Measurements from ENCODE around the gene TMEM201.
A peak's percentile ranks its signal among the peaks of the same experiment; 100 is the strongest.

The TMEM201 gene

GRCh38 chr1:9603307-9603706 lies 14.6 kb downstream of the TMEM201 start:
- no peaks in the 10 kb centered on the region for H3K4me1 ChIP-seq (ENCODE audit: control insufficient read depth, insufficient read depth, low read length)
- H3K4me3 ChIP-seq (ENCODE audit: low read depth, low read length) = no peak overlapping the region
- ChIA-PET POLR2A (interaction anchor here (0.5 to 0.6 kb wide), 2 partner anchors 26 to 86 kb away, joined by 3 read pairs; no protein-coding TSS in a partner anchor), CTCF (interaction anchor here (0.7 kb wide), 1 partner anchor 11 kb away, joined by 3 read pairs; no protein-coding TSS in a partner anchor)
- H3K27ac ChIP-seq (ENCODE audit: extremely low read depth, low read depth, low read length) = no peak overlapping the region
- TF ChIP-seq, protein P1, sequence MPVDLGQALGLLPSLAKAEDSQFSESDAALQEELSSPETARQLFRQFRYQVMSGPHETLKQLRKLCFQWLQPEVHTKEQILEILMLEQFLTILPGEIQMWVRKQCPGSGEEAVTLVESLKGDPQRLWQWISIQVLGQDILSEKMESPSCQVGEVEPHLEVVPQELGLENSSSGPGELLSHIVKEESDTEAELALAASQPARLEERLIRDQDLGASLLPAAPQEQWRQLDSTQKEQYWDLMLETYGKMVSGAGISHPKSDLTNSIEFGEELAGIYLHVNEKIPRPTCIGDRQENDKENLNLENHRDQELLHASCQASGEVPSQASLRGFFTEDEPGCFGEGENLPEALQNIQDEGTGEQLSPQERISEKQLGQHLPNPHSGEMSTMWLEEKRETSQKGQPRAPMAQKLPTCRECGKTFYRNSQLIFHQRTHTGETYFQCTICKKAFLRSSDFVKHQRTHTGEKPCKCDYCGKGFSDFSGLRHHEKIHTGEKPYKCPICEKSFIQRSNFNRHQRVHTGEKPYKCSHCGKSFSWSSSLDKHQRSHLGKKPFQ (tag by site-specific recombination; IDR thresholded peaks at IDR 0.05) = no peak
- TF ChIP-seq ZBTB8A (tag by site-specific recombination; IDR thresholded peaks at IDR 0.05) (no peak), GFI1B (tag by site-specific recombination; IDR thresholded peaks at IDR 0.05) (no peak), ZFP41 (tag by site-specific recombination; IDR thresholded peaks at IDR 0.05; ENCODE audit: borderline replicate concordance) (no peak)
- TF ChIP-seq, protein P2, sequence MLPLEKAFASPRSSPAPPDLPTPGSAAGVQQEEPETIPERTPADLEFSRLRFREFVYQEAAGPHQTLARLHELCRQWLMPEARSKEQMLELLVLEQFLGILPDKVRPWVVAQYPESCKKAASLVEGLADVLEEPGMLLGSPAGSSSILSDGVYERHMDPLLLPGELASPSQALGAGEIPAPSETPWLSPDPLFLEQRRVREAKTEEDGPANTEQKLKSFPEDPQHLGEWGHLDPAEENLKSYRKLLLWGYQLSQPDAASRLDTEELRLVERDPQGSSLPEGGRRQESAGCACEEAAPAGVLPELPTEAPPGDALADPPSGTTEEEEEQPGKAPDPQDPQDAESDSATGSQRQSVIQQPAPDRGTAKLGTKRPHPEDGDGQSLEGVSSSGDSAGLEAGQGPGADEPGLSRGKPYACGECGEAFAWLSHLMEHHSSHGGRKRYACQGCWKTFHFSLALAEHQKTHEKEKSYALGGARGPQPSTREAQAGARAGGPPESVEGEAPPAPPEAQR (tag by site-specific recombination; IDR thresholded peaks at IDR 0.05) = no peak
- TF ChIP-seq, protein P3, sequence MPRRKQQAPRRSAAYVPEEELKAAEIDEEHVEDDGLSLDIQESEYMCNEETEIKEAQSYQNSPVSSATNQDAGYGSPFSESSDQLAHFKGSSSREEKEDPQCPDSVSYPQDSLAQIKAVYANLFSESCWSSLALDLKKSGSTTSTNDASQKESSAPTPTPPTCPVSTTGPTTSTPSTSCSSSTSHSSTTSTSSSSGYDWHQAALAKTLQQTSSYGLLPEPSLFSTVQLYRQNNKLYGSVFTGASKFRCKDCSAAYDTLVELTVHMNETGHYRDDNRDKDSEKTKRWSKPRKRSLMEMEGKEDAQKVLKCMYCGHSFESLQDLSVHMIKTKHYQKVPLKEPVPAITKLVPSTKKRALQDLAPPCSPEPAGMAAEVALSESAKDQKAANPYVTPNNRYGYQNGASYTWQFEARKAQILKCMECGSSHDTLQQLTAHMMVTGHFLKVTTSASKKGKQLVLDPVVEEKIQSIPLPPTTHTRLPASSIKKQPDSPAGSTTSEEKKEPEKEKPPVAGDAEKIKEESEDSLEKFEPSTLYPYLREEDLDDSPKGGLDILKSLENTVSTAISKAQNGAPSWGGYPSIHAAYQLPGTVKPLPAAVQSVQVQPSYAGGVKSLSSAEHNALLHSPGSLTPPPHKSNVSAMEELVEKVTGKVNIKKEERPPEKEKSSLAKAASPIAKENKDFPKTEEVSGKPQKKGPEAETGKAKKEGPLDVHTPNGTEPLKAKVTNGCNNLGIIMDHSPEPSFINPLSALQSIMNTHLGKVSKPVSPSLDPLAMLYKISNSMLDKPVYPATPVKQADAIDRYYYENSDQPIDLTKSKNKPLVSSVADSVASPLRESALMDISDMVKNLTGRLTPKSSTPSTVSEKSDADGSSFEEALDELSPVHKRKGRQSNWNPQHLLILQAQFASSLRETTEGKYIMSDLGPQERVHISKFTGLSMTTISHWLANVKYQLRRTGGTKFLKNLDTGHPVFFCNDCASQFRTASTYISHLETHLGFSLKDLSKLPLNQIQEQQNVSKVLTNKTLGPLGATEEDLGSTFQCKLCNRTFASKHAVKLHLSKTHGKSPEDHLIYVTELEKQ (tag by site-specific recombination; IDR thresholded peaks at IDR 0.05; ENCODE audit: borderline replicate concordance) = no peak
- no peaks in the 10 kb centered on the region for H3K9me3 ChIP-seq (ENCODE audit: control insufficient read depth, insufficient read depth, low read depth, low read length)
- H3K36me3 ChIP-seq (ENCODE audit: control insufficient read depth in 2 of 2, insufficient read depth in 1 of 2, low read length in 2 of 2) = peaks cover 15 to 92% of the 10 kb centered on the region in 2 experiments; a peak in 2 of 3 replicates

DNA sequence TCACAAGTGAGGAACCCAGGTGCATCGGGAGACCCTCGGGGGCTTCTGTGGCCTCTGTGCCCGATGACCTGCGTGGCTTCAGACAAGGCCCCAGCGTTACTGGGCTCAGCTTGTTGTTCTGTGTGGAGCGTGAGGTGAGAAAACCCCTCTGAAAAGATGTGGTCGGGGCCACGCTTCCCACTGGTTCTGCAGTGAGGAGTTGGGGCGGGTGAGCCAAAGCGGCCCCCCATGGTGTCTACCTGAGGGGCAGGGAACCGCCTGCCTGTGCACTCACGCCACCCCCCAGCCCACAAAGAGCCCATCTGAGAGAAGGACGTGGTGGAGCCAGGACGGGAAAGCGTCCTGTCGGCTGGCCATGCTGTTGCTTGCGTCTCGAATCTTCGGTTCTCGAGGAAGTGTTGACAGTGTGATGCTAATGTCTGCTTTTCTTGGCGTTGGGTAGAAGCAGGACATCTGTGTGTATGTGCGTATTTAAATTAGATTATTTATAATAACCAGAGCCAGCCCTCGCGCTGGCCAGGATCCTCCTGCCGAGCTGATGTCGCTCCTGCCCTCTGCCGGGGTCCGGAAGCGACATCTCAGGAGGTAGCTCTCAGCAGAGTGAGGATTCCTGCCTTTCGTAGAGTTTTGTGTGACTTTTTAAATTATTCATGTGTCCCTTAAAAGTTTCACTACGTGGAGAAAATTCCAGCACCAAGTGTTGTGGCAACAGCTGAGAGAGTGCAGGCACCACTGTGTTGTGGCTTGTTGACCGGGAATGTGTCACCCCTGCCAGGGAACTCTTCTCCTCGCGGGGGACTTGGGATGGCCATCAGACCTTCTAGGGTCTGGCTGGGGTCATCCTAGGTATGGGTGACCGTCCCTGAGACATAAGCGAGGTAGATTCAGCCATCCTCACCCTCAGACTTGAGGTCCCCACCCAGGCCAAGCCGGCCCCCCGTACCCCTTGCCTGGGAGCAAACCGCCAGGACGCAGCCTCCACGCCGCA lies 15.3 kb downstream of the TMEM201 start:
- ChIA-PET POLR2A (interaction anchor here (0.5 to 0.6 kb wide), 2 partner anchors 25 to 87 kb away, joined by 3 read pairs; no protein-coding TSS in a partner anchor), CTCF (interaction anchor here (0.7 kb wide), 1 partner anchor 10 kb away, joined by 3 read pairs; no protein-coding TSS in a partner anchor)
- Histone ChIP-seq H3K27ac (ENCODE audit: extremely low read depth, low read depth, low read length) (no peak overlapping the region), H3K4me3 (ENCODE audit: low read depth, low read length) (no peak overlapping the region), H3K36me3 (ENCODE audit: control insufficient read depth in 2 of 2, insufficient read depth in 1 of 2, low read length in 2 of 2) (peaks cover 11 to 93% of the 10 kb centered on the region in 2 experiments; a peak in 2 of 3 replicates), H3K9me3 (ENCODE audit: control insufficient read depth, insufficient read depth, low read depth, low read length) (no peaks in the 10 kb centered on the region), H3K4me1 (ENCODE audit: control insufficient read depth, insufficient read depth, low read length) (no peaks in the 10 kb centered on the region)
- no peak for TF ChIP-seq ZNF558 (tag by site-specific recombination; IDR thresholded peaks at IDR 0.05)
- TF ChIP-seq GLIS2 (tag by site-specific recombination; IDR thresholded peaks at IDR 0.05) = 0 out of 2 replicates have a peak, but pooled peaks have one; percentile 24

DNA sequence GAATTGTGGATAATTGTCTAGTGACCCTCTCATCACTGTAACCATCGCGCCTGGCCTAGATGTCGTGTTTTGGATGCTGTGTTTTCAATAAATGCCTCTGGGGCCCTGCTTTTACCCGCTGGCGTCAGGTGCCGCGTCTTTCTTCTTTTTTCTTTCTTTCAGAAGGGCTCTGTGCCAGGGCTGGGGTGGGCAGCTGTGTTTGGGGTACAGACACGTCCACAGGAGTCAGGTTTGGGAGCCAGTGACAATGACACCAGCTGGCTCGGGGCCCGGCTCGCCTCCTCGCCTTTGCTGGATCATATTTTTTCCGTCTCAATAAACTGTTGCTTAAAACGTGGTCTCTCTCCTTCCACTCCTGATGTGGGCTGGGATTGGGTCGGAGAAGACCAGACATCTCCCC lies 16.1 kb downstream of the TMEM201 start:
- ChIA-PET CTCF (no interaction called here), POLR2A (interaction anchor here (0.6 kb wide), 1 partner anchor 13 kb away, joined by 3 read pairs; no protein-coding TSS in a partner anchor)
- TF ChIP-seq, protein P4, sequence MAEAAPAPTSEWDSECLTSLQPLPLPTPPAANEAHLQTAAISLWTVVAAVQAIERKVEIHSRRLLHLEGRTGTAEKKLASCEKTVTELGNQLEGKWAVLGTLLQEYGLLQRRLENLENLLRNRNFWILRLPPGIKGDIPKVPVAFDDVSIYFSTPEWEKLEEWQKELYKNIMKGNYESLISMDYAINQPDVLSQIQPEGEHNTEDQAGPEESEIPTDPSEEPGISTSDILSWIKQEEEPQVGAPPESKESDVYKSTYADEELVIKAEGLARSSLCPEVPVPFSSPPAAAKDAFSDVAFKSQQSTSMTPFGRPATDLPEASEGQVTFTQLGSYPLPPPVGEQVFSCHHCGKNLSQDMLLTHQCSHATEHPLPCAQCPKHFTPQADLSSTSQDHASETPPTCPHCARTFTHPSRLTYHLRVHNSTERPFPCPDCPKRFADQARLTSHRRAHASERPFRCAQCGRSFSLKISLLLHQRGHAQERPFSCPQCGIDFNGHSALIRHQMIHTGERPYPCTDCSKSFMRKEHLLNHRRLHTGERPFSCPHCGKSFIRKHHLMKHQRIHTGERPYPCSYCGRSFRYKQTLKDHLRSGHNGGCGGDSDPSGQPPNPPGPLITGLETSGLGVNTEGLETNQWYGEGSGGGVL (tag by site-specific recombination; IDR thresholded peaks at IDR 0.05) = no peak
- no peak for TF ChIP-seq ZBTB17 (tag by site-specific recombination; IDR thresholded peaks at IDR 0.05)
- no peak for TF ChIP-seq ZSCAN16 (tag by site-specific recombination; IDR thresholded peaks at IDR 0.05)
- peaks cover 5 to 98% of the 10 kb centered on the region in 2 experiments; a peak in 2 of 3 replicates for H3K36me3 ChIP-seq (ENCODE audit: control insufficient read depth in 2 of 2, insufficient read depth in 1 of 2, low read length in 2 of 2)
- no peak overlapping the region for H3K27ac ChIP-seq (ENCODE audit: extremely low read depth, low read depth, low read length)
- H3K9me3 ChIP-seq (ENCODE audit: control insufficient read depth, insufficient read depth, low read depth, low read length) = no peaks in the 10 kb centered on the region
- H3K4me3 ChIP-seq (ENCODE audit: low read depth, low read length) = no peak overlapping the region
- no peaks in the 10 kb centered on the region for H3K4me1 ChIP-seq (ENCODE audit: control insufficient read depth, insufficient read depth, low read length)
